SKM-1 (cell line): ENCODE measurements around the gene ZNF341.
"Not testable (repeated sequence)": the region's sequence is repeated elsewhere in the genome, so short reads cannot be mapped to it uniquely, and the experiment has no call there.

Experiments used
- DNase-seq: peaks from one replicate; lab custom pipeline; 2025; ENCODE audit not compliant: unreplicated experiment; lab: John Stamatoyannopoulos, UW

Gene ZNF341

DNA sequence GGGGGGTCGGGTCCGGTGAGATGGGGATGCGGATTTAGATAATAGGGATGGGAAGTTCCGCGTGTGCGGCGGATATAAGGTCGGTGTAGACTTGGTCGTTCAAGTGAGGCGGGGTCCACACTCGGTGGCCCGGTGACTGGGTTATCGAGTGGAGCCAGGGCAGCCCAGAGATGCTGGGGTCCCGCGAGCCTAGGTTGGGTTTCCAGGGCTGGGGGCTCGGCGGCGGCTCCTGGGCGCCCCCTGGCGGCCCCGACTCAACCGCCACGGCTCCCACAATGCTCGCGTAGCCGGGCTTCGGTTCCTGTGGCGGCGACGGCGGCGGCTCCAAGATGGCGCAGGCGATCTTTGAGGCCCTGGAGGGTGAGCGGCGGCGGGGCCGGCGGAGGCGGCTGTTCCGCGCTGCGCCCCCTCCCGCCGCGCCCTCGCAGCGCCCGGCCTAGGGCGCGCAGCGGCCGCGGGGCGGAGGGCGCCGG lies at the start of gene ZNF341:
Gene ZNF341, plus strand, starts transcription at position 304 of the 473 bp plus-strand sequence. Its CDS starts 26 bp downstream, at position 330.
- DNase-seq = peak; percentile 95

DNA sequence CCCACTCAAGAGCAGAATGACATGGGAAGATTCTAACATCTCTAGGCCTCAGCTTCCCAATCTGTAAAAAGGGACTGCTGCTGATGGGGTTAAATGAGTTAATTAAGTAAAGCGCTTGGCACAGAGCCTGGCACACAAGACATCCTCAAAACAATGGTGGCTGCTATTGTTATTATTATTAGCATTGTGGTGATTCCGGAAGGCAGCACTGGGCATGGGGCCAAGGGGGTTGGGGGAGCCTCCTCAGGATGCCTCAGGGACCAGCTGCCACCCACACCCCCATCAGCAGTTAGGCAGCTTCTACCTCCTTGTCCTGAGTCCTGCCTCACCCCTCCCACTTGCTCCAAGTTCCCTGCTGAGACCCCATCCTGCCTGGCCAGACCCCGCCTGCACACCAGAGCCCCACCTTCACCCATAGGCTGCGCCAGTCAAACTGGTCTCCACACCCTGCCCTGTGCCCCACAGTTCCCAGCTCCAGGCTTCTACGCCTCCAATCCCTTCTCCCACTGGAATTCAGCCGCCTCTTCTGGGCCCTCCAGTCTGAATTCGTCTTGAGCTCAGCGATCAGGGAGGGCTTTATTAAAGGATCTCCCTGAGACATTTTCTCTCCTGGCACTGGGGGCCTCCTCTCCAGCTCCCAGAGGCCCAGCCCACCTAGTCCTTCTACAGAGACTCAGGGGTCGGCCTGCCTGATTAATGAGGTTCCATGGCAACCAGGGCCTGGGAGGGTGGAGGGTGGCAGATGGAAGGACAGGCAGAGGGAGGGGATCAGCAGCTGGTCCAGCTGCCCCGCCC lies 47.1 kb upstream of the ZNF341 start:
- DNase-seq = no peak

DNA sequence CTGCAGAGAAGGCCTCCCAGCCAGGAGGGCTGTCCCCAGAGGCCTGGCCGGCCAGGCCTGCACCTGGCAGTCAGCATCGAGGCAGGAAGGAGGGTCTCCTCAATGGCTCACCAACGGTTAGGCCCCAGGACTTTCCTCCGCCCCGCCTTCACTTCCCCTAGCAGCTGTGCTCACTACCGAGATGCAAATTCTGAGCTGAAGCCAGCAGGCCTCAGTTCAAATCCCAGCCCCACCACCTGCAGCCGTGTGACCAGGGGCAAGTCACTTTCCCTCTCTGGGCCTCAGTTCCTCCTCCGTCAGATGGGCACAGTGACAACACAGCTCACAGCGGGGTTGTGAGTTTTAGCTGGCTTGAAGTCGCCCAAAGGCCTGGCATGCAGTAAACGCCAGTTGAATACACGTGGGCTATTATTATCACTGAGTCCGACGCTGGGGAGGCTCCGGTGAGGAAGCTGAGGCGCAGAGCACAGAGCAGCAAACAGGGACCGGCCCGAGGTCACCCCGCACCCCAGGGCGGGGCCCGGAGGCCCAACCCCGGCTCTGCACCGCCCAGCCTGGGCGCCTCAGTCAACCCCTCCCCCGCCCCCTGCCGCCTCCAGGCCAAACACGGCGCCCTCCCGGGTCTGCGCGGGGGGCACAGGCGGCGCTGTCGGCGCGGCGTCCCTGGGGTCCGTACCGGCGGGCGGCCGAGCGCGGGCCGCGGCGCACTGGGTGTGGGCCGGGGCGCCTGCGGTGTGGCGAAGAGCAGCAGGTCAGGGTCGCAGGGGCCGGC lies 46.3 kb upstream of the ZNF341 start:
- DNase-seq = peak; percentile 37

DNA sequence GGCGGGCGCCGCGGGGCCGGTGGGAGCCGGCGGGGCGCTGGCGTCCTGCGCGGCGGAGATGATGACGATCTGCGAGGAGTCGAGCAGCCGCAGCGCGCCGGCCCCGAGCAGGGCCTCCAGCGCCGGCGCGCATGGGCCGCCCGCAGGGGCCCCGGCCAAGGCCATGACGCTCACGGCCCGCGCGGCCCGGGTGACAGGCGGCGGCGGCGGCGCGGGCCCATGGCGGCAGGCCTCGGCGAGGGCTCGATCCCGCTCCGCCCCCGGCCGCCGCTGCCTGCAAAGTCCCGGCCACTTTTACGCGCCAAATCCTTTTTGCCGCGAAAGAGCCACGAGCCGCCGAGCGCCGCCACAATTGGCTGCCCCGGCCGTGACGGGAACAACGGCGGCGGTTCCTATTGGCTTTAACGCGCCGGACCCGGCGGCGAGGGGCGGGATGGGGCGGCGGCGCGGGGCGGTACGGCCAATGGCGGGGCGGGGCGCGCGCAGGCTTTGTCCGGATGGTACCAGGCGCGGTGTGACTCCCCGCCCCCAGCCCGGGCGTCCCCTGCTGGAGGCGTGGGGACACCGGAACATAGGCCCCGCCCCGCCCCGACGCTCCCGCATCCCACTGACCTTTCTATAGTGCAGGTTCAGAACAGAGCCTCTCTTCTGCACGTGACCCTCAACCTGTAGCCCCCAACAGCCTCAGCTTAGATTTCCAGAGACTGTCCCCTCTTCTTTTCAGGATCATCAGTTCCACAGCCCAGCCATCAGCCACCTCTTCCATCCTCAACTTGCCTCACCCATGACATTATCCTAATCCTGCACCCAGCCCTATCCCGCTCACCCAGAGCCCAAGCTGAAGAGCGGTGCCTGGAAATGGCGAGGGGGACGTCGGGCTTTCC lies 45.5 kb upstream of the ZNF341 start, which contains the start of gene E2F1:
Gene E2F1, minus strand, starts transcription at position 286 of the 884 bp plus-strand sequence. Its CDS starts 121 bp downstream, at position 165.
- peak; percentile 79 for DNase-seq

DNA sequence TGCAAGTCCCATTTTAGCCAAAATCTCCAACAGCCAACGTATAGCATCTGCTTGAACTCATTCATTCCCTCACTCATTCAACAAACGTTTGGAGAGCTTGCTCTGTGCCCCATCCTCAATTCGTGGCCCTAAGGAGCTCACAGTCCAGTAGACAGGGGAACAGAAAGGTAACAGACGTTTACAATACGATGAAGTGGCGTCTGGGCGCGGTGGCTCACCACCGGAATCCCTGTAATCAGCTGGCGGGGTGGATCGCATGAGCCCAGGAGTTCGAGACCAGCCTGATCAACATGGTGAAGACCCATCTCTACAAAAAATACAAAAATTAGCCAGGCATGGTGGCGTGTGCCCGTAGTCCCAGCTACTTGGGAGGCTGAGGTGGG lies 44.8 kb upstream of the ZNF341 start:
- DNase-seq = no peak

DNA sequence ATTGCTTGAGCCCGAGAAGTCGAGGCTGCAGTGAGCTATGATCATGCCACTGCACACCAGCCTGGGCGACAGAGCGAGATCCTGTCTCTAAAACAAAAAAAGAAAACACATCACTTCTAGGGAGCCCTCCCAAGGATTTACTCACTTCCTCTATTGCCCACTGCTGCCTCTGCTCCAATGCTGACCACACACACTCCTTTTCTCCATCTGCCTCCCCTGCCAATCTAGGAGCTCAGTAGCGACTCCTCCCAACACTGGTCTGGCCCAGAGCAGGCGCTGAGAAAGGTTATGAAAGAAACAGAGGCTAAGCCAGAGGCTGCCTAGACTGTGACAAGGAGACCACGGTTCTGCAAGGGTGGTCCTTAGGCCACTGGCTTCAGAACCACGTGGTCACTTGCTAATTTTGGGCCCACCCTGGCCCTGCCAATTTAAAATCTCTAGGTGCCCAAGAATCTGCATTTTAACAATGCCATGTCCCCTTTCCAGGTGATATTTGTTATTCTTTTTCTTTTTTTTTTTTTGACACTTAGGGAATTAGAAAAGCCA lies 44.4 kb upstream of the ZNF341 start:
- DNase-seq = peak; percentile 52

DNA sequence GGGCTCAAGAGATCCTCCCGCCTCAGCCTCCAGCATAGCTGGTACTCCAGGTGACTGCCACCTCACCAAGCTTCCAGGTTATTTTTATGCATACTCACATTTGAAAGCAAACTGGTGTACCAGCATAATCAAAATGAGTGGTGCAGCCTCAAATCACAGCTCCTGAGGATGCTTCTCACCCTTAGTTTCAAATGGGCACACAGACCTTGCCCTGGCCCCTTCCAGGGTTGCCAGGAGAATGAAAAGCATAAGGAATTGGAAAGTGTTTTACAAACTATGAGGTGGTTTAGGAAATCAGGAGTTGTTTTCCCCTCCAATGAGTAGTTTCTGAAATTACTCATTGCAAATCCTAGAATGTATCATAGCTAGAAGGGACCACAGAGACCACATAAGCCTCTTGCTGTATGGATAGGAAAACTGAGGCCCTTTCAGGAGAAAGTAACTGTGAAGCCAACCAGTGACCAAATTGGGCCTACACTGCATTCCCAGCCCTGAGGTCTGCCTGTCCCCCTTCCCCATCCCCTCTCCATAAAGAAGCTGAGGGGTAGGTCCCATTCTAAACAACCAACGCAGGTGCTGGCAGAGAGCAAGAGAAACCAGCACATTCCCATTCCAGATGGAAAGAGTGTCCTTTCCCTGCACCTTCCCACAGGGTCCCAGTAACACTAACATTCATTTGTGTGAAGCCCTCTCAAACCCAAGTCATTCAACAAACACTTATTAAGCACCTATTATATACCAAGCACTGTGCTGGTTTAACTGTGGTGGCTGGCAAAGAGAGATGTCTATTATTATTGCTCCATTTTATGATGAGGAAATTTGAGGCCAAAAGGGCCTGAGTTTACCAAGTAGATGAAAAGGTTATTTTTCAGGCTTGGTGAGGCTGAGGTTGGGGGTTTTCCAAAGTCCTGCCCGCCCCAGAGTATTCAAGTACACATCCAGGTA lies 43.5 kb upstream of the ZNF341 start:
- DNase-seq = no peak

DNA sequence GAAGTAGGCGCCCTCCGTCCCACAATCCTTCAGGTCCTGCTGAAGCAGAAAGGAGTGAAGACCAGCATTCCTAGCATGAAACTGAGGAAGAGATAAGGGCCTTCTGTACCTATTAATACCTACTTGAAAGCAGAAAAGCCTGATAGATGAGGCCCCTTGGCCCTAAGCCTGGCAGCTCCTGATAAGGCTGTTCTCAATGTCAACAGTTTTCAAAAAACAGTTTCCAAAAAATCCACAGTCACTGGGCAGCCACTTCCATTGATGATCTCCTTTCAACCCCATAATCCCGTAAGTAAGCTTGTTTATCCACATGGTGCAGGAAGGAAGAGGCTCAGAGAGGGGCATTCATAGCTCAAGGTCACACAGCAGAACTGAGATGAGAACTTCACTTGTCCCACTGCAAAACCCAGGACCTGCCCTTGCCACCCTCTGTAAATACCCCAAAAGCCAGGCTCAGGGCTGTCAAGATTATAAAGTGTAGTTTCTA lies 42.8 kb upstream of the ZNF341 start:
- no peak for DNase-seq

DNA sequence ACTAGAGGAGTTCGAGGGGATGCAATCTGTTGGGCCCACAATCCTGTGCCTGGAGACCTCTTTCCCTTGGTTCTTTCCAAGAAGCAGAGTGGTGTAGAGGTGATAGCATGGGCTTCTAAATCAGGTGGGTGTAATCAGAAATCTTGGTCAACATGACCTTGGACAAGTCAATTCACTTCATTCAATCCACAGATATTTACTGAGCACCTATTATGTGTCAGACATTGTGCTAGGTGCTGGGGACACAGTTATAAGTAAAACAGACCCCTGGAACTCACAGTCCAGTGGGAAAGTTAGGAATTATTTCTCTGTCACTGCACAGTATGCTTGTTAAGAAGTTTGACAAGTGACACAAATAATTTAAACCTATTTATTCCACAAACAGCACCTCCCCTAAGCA lies 42.3 kb upstream of the ZNF341 start:
- DNase-seq = no peak

DNA sequence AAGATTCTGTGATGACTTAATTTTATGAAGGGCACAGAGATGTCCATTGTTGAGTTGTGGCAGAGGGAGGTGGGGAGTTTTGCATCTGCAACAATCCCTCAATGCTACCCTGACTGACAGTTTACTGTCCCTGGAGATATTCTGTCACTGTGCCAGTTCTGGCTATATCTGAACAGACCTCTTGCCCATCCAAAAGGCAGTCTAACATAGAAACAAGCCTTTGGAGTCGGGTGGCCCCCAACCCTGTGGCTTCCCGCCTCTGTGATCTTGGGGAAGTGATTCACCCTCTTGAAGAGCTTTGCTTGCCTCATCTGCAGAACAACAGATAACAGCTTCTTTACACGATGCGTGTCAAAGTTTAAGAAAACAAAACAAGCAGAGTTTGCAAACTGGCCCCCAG lies 41.8 kb upstream of the ZNF341 start:
- DNase-seq = peak; percentile 38

DNA sequence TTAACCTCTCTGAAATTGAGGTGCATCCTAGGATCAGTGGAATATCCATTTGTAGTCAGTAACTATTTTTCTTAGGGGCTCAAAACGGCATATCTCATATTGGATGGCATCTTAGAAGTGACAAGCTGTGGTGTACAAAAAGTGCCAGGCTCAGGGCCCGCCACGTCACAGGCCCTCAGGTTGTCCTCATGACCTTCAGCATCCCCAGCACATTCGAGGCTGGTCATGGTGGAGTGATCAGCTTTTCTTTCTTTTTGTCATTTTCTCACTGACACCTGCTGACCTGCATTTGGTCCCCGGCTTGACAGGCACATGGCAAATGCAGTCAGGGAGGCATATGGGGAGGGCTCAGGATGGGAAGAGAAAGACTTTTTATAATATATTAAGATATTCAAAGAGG lies 38.5 kb upstream of the ZNF341 start:
- no peak for DNase-seq

DNA sequence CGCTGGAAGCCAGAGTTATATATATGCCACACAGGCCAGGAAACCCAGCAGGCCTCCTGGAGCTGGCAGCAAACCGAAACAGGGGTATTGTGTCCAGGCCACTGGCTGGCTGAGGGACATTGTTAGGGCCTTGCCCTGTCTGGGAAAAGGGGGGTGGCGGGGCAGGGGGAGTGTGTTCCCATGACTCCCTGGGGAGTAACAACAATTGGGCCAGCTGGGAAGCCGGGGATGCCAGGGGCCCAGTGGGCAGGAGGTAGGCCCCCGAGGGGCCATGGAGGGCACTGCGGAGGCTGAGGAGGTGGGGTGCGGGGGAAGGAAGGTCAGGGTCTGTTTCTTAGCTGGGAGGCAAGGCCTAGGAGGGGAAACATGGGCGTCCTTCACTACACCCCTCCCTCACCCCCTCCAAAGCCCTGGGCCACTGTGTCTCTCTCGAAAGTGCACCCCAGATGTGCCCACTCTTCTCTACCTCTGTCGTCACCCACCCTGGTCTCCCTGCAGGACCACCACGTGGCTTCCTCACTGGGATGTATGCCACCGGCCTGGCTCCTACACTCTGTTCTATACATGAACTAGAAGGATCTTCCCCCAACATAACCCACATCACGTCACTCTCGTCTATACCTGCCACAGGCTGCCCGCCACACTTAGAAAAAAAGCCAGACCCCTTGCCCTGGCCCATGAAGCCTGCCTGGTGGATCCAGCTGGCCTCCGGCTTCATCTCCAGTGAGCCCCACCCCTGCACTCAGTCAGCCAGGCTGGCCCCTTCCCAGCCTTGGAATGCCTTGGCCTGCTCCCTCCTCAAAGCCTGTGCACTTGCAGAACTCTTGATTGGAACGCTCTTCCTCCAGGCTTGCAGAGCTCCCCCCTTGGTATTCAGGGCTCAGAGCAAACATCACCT lies 37.8 kb upstream of the ZNF341 start:
- no peak for DNase-seq

DNA sequence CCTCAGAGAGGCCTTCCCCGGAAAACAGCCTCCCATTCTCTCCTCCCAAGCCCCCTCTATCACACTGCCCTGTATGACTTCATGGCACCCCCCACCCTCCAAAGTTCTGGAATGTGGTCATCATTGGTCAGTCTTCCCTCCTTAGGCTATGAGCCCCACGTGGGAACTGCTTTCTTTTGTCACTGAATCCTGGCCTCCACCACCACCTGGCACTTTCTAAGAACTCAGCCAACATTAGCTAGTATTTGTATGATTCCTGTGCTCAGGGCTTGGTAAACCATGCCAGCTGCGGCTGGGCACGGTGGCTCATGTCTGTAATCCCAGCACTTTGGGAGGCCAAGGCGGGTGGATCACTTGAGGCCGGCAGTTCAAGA lies 37.2 kb upstream of the ZNF341 start:
- DNase-seq = no peak

DNA sequence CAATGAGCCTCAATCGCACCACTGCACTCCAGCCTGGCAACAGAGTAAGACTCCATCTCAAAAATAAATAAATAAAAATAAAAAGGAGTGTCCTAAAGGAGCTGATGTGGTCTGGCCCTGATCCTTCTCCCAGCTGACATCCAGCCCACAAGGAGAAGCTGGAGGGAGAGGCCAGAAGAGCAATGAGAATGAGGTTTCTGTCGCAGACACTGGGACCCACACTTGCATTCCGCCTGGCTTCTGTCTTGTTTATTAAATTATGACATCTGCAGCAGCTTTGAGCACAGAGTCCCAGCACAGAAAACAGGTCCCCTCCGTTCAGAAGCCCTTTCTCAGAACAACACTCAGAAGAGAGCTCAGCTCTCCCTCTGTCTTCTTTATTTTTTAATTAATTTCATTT lies 35.3 kb upstream of the ZNF341 start:
- no peak for DNase-seq

DNA sequence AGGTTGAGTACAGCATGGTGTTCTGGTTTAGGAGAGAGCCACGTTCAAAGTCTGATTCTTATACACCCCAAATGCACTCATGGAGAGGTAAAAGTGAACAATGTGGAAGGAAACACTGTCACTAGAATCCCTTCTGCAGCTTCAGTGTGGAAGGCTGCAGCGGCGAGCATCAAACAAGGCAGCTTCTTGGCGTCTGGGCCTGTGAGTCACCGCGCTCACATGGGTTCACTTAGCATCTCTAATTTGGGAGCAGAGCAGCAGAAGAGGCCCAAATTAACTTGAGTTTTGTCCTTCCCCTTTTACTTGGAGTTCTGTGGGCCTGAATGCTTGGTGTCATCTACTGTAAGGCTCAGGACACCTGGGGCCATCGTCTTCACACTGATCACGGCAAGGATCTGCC lies 34.7 kb upstream of the ZNF341 start:
- no peak for DNase-seq

DNA sequence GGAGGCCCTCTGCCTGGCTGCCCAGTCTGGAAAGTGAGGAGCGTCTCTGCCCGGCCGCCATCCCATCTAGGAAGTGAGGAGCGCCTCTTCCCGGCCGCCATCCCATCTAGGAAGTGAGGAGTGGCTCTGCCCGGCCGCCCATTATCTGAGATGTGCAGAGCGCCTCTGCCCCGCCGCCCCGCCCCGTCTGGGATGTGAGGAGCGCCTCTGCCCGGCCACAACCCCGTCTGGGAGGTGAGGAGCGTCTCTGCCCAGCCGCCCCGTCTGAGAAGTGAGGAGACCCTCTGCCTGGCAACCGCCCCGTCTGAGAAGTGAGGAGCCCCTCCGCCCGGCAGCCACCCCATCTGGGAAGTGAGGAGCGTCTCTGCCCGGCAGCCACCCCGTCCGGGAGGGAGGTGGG lies 32.8 kb upstream of the ZNF341 start:
- not testable (repeated sequence) for DNase-seq

DNA sequence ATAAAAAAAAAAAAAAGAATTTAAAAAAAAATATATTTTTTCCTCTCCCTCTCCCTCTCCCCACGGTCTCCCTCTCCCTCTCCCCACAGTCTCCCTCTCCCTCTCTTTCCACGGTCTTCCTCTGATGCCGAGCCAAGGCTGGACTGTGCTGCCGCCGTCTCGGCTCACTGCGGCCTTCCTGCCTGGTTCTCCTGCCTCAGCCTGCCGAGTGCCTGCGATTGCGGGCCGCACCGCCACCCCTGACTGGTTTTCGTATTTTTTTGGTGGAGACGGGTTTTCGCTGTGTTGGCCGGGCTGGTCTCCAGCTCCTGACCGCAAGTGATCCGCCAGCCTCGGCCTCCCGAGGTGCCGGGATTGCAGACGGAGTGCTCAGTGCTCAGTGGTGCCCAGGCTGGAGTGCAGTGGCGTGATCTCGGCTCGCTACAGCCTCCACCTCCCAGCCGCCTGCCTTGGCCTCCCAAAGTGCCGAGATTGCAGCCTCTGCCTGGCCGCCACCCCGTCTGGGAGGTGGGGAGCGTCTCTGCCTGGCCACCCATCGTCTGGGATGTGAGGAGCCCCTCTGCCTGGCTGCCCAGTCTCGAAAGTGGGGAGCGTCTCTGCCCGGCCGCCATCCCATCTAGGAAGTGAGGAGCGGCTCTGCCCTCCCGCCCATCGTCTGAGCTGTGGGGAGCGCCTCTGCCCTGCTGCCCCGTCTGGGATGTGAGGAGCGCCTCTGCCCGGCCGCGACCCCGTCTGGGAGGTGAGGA lies 30.9 kb upstream of the ZNF341 start:
- not testable (repeated sequence) for DNase-seq
